Stimulated activated CD8-positive, alpha-beta memory T cell treated with anti-CD3 and anti-CD28 coated beads, Interleukin-7, amount 100 ng/mL, for 1 hour (primary cell): ENCODE results near the gene CAMLG.

Source experiments
- DNase-seq, 2 donors: peaks; one replicate each; pipeline ENCODE4 v3.0.0-alpha.2; 2020; ENCODE audit warnings: low read depth in 2 of 2

CAMLG gene

DNA sequence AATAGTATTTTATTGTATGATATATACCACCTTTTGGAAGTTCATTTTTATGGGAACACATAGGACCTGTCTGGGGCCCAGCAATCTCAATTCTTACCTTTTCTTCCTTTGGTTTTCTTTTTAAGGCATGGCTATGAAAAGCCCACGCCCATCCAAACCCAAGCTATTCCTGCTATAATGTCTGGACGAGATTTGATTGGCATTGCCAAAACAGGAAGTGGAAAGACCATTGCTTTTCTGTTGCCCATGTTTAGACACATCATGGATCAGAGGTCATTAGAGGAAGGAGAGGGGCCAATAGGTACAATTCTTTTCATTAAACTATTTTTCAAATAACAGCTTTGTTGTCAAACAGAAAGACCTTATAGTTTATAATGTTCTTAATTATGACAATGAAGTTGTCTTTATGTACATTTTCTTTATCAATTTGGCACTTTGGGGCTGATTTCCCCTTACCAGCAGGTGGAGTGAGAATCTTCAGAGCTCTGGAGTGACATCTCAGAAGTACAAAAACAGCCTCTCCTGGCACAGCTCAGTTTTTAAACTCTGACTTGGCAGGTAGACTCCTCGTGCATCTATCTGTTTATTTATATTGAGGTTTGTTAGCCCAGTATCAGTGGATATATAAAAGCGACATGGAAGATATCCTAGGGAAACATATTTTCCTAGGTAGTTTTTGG, 46.0 kb downstream of the CAMLG start:
- no peak for DNase-seq

DNA sequence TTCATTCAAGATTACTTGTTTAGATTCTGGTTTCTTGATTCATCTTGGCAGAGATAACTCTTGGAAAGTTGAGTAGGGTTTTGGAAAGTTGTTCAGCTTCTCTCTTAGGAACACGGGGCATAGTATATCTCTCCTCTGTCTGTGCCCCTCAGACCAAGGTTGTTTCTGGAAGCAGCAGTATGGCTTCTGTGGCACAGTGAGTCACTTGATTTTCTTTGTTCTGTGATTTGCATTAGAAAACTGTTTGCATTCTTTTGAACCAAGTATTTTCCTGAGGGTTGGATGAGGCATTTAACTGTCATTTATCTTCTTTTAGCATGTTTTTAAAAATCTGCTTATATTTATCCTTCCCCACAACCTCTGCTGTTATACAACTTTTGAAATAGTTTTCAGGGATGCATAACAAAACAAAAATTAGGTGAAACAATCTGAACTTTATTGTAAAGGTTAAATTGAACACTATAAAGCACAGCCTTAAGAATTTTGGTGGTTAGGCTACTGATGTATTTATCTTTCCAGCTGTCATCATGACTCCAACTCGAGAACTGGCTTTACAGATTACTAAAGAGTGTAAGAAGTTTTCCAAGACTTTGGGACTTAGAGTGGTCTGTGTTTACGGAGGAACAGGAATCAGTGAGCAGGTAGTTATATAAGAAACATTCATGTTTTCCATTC, 46.7 kb downstream of the CAMLG start:
- no peak for DNase-seq

DNA sequence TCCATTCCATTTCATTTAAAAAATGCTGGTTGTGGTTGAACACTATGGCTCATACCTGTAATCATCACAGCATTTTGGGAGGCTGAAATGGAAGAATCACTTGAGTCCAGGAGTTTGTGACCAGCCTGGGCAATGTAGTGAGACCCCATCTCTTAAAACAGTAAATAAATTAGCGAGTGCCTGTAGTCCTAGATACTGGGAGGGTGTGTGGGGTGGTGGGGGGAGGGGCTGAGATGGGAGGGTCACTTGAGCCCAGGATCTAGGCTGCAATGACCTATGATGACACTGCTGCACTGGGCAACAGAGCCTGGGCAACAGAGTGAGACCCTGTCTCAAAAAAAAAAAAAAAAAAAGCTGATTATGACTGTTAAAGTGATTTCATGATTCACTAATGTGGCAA, 49.3 kb downstream of the CAMLG start:
- DNase-seq, result no peak

DNA sequence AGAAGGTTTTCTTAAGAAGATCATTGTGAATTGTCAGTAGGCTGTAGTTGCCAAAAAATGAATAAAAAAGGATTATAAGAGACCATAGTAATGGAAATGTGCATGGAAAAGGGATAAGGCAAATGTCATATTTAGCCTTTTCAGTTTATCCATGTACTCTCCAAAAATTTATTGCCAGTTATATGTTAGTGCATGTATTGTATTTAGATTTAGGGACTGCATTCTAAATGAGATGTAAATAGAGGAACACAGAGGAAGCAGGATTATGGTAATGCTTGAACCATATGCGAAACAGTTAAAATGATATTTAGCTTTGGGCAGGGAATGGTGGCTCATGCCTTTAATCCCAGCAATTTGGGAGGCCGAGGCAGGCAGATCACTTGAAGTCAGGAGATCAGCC, 53.2 kb downstream of the CAMLG start:
- no peak for DNase-seq

DNA sequence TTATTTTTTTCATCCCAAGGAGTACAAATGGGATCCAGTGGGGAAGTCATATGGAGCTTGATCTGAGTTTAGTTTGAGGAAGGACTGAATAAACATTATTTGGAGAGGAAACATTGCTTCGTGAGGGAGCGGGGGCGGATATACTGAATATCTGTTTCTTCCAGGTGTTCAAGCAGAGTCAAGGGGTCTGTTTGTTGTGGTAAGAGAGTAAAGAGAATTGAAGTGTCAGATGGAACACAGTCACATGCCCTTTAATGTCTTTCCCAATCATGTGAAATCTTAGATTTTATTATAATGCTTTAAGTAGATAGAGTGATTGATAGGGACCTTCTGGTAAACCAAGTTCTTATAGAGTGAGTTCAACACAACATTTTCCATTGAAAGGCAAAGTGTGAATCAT, 53.9 kb downstream of the CAMLG start:
- DNase-seq, result no peak

DNA sequence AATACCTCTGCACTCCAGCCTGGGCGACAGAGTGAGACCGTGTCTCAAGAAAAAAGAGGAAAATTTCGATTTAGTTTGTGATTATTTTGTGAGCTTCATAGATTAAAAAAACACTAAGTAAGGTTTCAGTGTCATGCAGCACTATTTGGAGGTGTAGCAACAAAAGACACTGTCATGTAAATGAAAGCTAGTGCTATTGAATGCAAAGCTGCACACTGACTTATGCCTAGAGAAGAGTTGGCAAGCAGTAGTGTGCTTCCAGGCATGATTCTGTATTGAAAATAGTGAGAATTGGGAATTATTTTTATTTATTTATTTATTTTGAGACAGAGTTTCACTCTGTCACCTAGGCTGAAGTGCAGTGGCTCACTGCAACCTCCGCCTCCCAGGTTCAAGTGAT, 54.8 kb downstream of the CAMLG start:
- DNase-seq, result no peak

DNA sequence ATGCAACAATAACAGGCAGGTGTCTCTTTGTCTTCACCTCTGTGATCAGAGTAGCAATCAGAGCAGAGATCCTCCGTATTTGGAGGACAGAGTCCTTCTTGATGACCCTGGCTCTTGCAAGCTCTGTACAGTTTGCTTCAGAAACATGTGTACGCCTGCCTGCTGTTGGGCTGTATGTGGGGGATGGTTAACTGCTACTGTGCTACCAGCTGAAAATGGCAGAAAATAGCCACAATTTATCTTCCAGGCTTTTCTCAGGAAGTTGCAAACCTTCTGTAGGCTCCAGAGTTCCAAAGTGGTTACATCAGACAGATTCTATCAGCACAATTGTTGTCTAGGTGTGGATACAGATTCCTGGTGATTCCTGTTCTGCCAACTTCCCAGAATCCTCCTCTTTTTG, 55.7 kb downstream of the CAMLG start:
- no peak for DNase-seq

DNA sequence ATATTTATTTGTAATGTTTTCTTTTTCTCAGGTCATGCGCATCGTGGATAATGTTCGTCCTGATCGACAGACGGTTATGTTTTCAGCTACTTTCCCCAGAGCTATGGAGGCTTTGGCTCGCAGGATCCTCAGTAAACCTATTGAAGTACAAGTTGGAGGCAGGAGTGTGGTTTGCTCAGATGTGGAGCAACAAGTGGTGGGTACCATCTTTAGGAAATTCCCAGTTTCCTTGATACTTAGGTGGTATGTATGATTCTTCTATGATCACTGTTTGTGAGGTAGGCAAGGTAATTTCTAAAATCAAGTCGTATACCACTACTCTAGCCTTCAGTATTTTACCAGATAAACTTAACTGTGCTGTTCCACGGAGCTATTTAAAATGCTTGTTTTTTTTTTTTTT, 56.5 kb downstream of the CAMLG start:
- no peak for DNase-seq

DNA sequence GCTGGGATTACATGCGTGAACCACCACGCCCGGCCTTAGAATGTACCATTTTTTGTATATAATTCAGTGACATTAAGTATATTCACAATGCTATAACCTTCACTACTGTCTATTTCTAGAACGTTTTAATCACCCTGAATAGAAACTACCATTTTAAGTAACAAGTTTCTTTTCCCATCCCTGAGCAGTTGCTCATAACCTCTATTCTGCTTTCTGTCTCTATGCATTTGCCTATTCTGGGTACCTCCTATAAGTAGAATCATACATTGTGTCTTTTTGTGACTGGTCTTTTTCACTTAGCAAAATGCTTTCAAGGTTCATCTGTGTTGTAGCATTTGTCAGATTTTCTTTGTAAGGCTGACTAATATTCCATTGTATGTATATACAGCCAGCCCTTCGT, 60.1 kb downstream of the CAMLG start:
- no peak for DNase-seq
